Liver (tissue), 3 donors: ENCODE data around the gene SMIM11.

ENCODE experiments used
- CTCF ChIP-seq: fragments of 150-350 bp; IDR thresholded peaks from 2 replicates; pipeline ENCODE4 v1.5.1; 2017; ENCODE audit warnings: improper control_type of control experiment, low read depth, low read length; ENCODE audit not compliant: missing input control
- RAD21 ChIP-seq, 2 donors: IDR thresholded peaks; 2 replicates each; pipeline ENCODE4 v1.6.1; 2016; ENCODE audit warnings: antibody characterized with exemption in 2 of 2, mild to moderate bottlenecking in 2 of 2
- TAF1 ChIP-seq: conservative IDR thresholded peaks from 2 replicates; pipeline ENCODE4 v1.6.1; 2016; ENCODE audit warnings: antibody characterized with exemption, mild to moderate bottlenecking
- ZBTB33 ChIP-seq: IDR thresholded peaks from 2 replicates; pipeline ENCODE4 v1.6.1; 2016; ENCODE audit warnings: antibody characterized with exemption
- donor health status: healthy.
- donor health status: healthy.

DNA sequence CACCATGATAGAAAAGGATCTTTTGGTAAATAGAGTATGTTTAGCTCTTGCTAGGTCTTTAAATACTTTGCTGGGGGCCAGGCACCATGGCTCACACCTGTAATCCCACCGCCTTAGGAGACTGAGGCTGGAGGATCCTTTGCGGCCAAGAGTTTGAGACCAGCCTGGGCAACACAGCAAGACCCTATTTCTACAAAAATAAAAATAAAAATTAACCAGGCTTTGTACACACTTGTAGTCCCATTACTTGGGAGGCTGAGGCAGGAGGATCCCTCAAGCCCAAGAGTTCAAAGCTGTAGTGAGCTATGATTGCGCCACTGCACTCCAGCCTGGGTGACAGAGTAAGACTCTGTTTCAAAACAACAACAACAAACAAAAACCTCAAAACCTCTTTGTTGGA, 12.6 kb upstream of the SMIM11 start:
- TF ChIP-seq CTCF (no peak), RAD21 (IDR thresholded peaks at IDR 0.05) (no peak), ZBTB33 (no peak), TAF1 (no peak)
